Neural cell (in vitro differentiated cells): Measurements from ENCODE around the gene KCNAB1. TPM values are rescaled to one million over a fixed set of nuclear protein-coding genes. Genes with fewer than 3 reads are reported as not detected.

Experiments
- H2AFZ ChIP-seq: fragments of 200-600, 300-800 bp; sonication (generic), shearing (Covaris generic); 2 replicates; pipeline ENCODE4 v1.6.0; 2014; ENCODE audit warnings: low read depth, mild to moderate bottlenecking, antibody characterized with exemption, low read length, moderate library complexity
- H3F3A ChIP-seq: fragments of 200-600 bp; shearing (Covaris generic); 2 replicates; pipeline ENCODE4 v1.6.1; 2016; ENCODE audit warnings: mild to moderate bottlenecking, moderate library complexity, mixed read lengths, antibody characterized with exemption, low read length; ENCODE audit not compliant: insufficient read depth, poor library complexity, severe bottlenecking
- H3K27ac ChIP-seq: fragments of 200-600, 300-800 bp; sonication (generic), shearing (Covaris generic); 2 replicates; pipeline ENCODE4 v1.5.1; 2014; ENCODE audit warnings: mild to moderate bottlenecking, low read length, moderate library complexity
- H3K27me3 ChIP-seq: fragments of 300-800, 200-600 bp; sonication (generic), shearing (Covaris generic); 2 replicates; pipeline ENCODE4 v1.6.0; 2014; ENCODE audit warnings: mild to moderate bottlenecking, low read depth, low read length, moderate library complexity; ENCODE audit not compliant: insufficient read depth
- H3K36me3 ChIP-seq: fragments of 300-800, 200-600 bp; sonication (generic), shearing (Covaris generic); 2 replicates; pipeline ENCODE4 v1.5.1; 2014; ENCODE audit warnings: mild to moderate bottlenecking, antibody characterized with exemption, low read length, moderate library complexity; ENCODE audit not compliant: insufficient read depth
- H3K4me2 ChIP-seq: fragments of 300-800, 200-600 bp; sonication (generic), shearing (Covaris generic); 2 replicates; pipeline ENCODE4 v1.6.0; 2014; ENCODE audit warnings: mild to moderate bottlenecking, low read length
- H3K4me3 ChIP-seq: fragments of 300-800, 200-600 bp; sonication (generic), shearing (Covaris generic); 2 replicates; pipeline ENCODE4 v1.5.1; 2014; ENCODE audit warnings: mild to moderate bottlenecking, low read length, moderate library complexity
- H3K79me2 ChIP-seq: fragments of 200-600 bp; shearing (Covaris generic); replicated peaks from 2 replicates; pipeline ENCODE4 v1.6.0; 2014; ENCODE audit warnings: mild to moderate bottlenecking, low read length, moderate library complexity; ENCODE audit not compliant: insufficient read depth
- H3K9ac ChIP-seq: fragments of 300-800, 200-600 bp; sonication (generic), shearing (Covaris generic); 2 replicates; pipeline ENCODE4 v1.6.1; 2016; ENCODE audit warnings: mild to moderate bottlenecking, low read length, mixed read lengths
- H3K9me2 ChIP-seq: fragments of 200-600 bp; shearing (Covaris generic); 2 replicates; pipeline ENCODE4 v1.6.1; 2016; ENCODE audit warnings: mild to moderate bottlenecking, low read length, mixed read lengths; ENCODE audit not compliant: insufficient read depth
- H3K9me3 ChIP-seq: fragments of 200-600, 300-800 bp; sonication (generic), shearing (Covaris generic); 2 replicates; pipeline ENCODE4 v1.6.1; 2016; ENCODE audit warnings: mild to moderate bottlenecking, mixed run types, low read length, moderate library complexity, mixed read lengths
- H4K20me1 ChIP-seq: fragments of 200-600 bp; shearing (Covaris generic); 2 replicates; pipeline ENCODE4 v1.6.1; 2016; ENCODE audit warnings: mild to moderate bottlenecking, mixed run types; ENCODE audit not compliant: insufficient read depth
- CTCF ChIP-seq: fragments of 450-650 bp; IDR thresholded peaks from 2 replicates; pipeline ENCODE4 v1.5.1; 2014; ENCODE audit warnings: antibody characterized with exemption, mild to moderate bottlenecking, moderate library complexity; ENCODE audit not compliant: poor library complexity, severe bottlenecking
- EP300 ChIP-seq: fragments of 450-650 bp; conservative IDR thresholded peaks from 2 replicates; pipeline ENCODE4 v1.6.1; 2014; ENCODE audit warnings: antibody characterized with exemption, mild to moderate bottlenecking, moderate library complexity; ENCODE audit not compliant: poor library complexity, severe bottlenecking
- EZH2 ChIP-seq: fragments of 200-600, 300-800 bp; shearing (Covaris generic), sonication (generic); IDR thresholded peaks from 2 replicates; pipeline ENCODE4 v1.6.1; 2014; ENCODE audit warnings: antibody characterized with exemption, low read length, borderline replicate concordance, mild to moderate bottlenecking; ENCODE audit not compliant: insufficient read depth, poor library complexity, severe bottlenecking
- MXI1 ChIP-seq: fragments of 450-650 bp; conservative IDR thresholded peaks from 2 replicates; pipeline ENCODE4 v1.6.1; 2014; ENCODE audit warnings: antibody characterized with exemption, mild to moderate bottlenecking; ENCODE audit not compliant: poor library complexity, severe bottlenecking
- POLR2AphosphoS5 ChIP-seq: IDR thresholded peaks from 2 replicates; pipeline ENCODE4 v1.6.1; 2012
- REST ChIP-seq: IDR thresholded peaks from 2 replicates; pipeline ENCODE4 v1.6.1; 2012; ENCODE audit warnings: borderline replicate concordance
- SMC3 ChIP-seq: fragments of 450-650 bp; conservative IDR thresholded peaks from 2 replicates; pipeline ENCODE4 v1.6.1; 2014; ENCODE audit warnings: antibody characterized with exemption, mild to moderate bottlenecking, moderate library complexity; ENCODE audit not compliant: poor library complexity
- TAF1 ChIP-seq: IDR thresholded peaks from 2 replicates; pipeline ENCODE4 v1.6.1; 2012; ENCODE audit warnings: low read depth
- polyA plus RNA-seq: library from polyadenylated mRNA; depleted of rRNA; stranded (reverse); fragments of >200 nt; gene quantifications from 2 replicates; pipeline ENCODE4 v1.2.3, GENCODE V29; 2014

Gene KCNAB1
- polyA plus RNA-seq, 1 donor from 2014 or later, result 14.9 TPM

- TF ChIP-seq POLR2AphosphoS5 (no peak), SMC3 (no peak), TAF1 (no peak), CTCF (no peak), EP300 (no peak), EZH2 (no peak)
- Histone ChIP-seq H3K4me3 (no peak overlapping the region), H3K9ac (no peak overlapping the region), H3K79me2 (no peaks in the 10 kb centered on the region), H2AFZ (no peak overlapping the region), H4K20me1 (no peaks in the 10 kb centered on the region), H3K27ac (no peak overlapping the region), H3K4me2 (no peak overlapping the region), H3K9me3 (no peaks in the 10 kb centered on the region), H3K9me2 (no peaks in the 10 kb centered on the region), H3K36me3 (no peaks in the 10 kb centered on the region), H3F3A (no peaks in the 10 kb centered on the region), H3K27me3 (no peaks in the 10 kb centered on the region)
Observed at GRCh38 chr3:156516961-156517360, 396.6 kb downstream of the KCNAB1 start.

- no peak overlapping the region for H2AFZ ChIP-seq
- TF ChIP-seq MXI1 (no peak), REST (no peak), CTCF (no peak), TAF1 (no peak), EZH2 (no peak), POLR2AphosphoS5 (no peak)
- no peaks in the 10 kb centered on the region for H3F3A ChIP-seq
- H3K27me3 ChIP-seq, result no peaks in the 10 kb centered on the region
- no peaks in the 10 kb centered on the region for H3K36me3 ChIP-seq
- H3K4me2 ChIP-seq, result no peak overlapping the region
- H3K4me3 ChIP-seq, result no peak overlapping the region
- no peaks in the 10 kb centered on the region for H3K9me2 ChIP-seq
- no peaks in the 10 kb centered on the region for H3K79me2 ChIP-seq
- no peaks in the 10 kb centered on the region for H4K20me1 ChIP-seq
- H3K27ac ChIP-seq, result no peak overlapping the region
- no peak overlapping the region for H3K9ac ChIP-seq
- no peaks in the 10 kb centered on the region for H3K9me3 ChIP-seq
Observed at GRCh38 chr3:156518726-156519125, 398.3 kb downstream of the KCNAB1 start.
